Gastrocnemius medialis (tissue), 4 donors: Measurements from ENCODE around the gene IFT22. TPM values are rescaled to one million over a fixed set of nuclear protein-coding genes. Genes with fewer than 3 reads are reported as not detected.
A peak's percentile ranks its signal among the peaks of the same experiment; 100 is the strongest.

Experiments
- ATAC-seq, 2 donors: fragments of 150-250 bp; one replicate each; pipeline ENCODE4 v1.9.1; 2016
- DNase-seq, 2 donors: peaks; one replicate each; pipeline ENCODE4 v3.0.0-alpha.2; 2019
- H3K27ac ChIP-seq, 4 donors: fragments of 200-600 bp; sonication (generic); 1 replicate in 1 of 4; 2 replicates in 3 of 4; pipeline ENCODE4 v1.5.1; 2016 to 2018; ENCODE audit warnings: mild to moderate bottlenecking in 2 of 4, moderate library complexity in 1 of 4
- H3K27me3 ChIP-seq, 3 donors: fragments of 200-600 bp; sonication (generic) in 2 of 3; 1 replicate in 1 of 3; 2 replicates in 2 of 3; pipeline versions ENCODE4 v1.5.1 to v1.6.0; 2016 to 2019; ENCODE audit warnings: mild to moderate bottlenecking in 1 of 3, moderate library complexity in 1 of 3
- H3K36me3 ChIP-seq, 2 donors: fragments of 200-600 bp; sonication (generic) in 1 of 2; one replicate each; pipeline ENCODE4 v1.5.1; 2017 to 2018
- H3K4me1 ChIP-seq, 2 donors: fragments of 200-600 bp; sonication (generic) in 1 of 2; one replicate each; pipeline ENCODE4 v1.5.1; 2016 to 2017; ENCODE audit warnings: mild to moderate bottlenecking in 2 of 2
- H3K4me3 ChIP-seq, 4 donors: fragments of 200-600 bp; sonication (generic) in 3 of 4; 1 replicate in 1 of 4; 2 replicates in 3 of 4; pipeline ENCODE4 v1.5.1; 2016 to 2019; ENCODE audit warnings: mild to moderate bottlenecking in 2 of 4
- H3K9me3 ChIP-seq, 3 donors: fragments of 200-600 bp; sonication (generic) in 2 of 3; 1 replicate in 1 of 3; 2 replicates in 2 of 3; pipeline ENCODE4 v1.5.1; 2016 to 2019
- CTCF ChIP-seq, 5 experiments: fragments of 450-650 bp in 3 of 5; fragments of 200-600 bp in 2 of 5; sonication (generic) in 2 of 5; IDR thresholded peaks in 4 of 5; conservative IDR thresholded peaks in 1 of 5; 1 replicate in 4 of 5; 2 replicates in 1 of 5; pipeline ENCODE4 v1.5.1; 2016 to 2019; ENCODE audit warnings: antibody characterized with exemption in 5 of 5, mild to moderate bottlenecking in 3 of 5, moderate library complexity in 3 of 5
- POLR2A ChIP-seq, 2 donors: fragments of 450-650 bp; IDR thresholded peaks; one replicate each; pipeline ENCODE4 v1.6.1; 2017; ENCODE audit warnings: antibody characterized with exemption in 2 of 2, mild to moderate bottlenecking in 2 of 2, moderate library complexity in 2 of 2
- in situ Hi-C, 4 donors: fragments of 200-750 bp; cut with MboI; loops; one replicate each; pipeline versions ENCODE4 v1.15.0 to v1.8.0; 2017; ENCODE audit warnings: low sequenced_read_pairs in 4 of 4
- intact Hi-C: fragments of 100-400 bp; cut with DNase I; formaldehyde crosslinking; loops from one replicate; pipeline ENCODE4 v1.15.1; 2023; ENCODE audit warnings: low total_unique reads
- total RNA-seq, 4 donors: library from RNA; depleted of rRNA; stranded (reverse); fragments of >200 nt; gene quantifications; one replicate each; pipeline versions ENCODE4 v1.1.0 to v1.2.3, GENCODE V29; 2016

IFT22 gene
- 10 to 100 TPM; 13.4 to 32.3 (median 28.9) TPM for total RNA-seq

GRCh38 chr7:101321491-101322401, at the start of gene IFT22:
IFT22 (minus strand) TSS chr7:101321812; CDS start chr7:101321709, 103 bp downstream.
- ATAC-seq (peak; percentile 97 to 98), DNase-seq (peak; percentile 77 to 80)
- peaks cover under 1 to 5% (median 4%) of the 10 kb centered on the region in 3 donors for H3K27me3 ChIP-seq
- TF ChIP-seq POLR2A (IDR thresholded peaks at IDR 0.05) (peak in 1 of 2 donors; percentile 11), CTCF (IDR thresholded peaks at IDR 0.05 in 4 of 5, conservative IDR thresholded peaks at IDR 0.05 in 1 of 5) (no peak)
- H3K4me1 ChIP-seq = peaks cover 6% of the 10 kb centered on the region in 2 donors
- peak within 1 kb of the TSS; percentile 69 to 95 (median 89) for H3K4me3 ChIP-seq
- intact Hi-C loops (loop anchor here (1.0 to 2.0 kb wide), 2 partner anchors 69 to 77 kb away; partner anchors contain the start of gene FIS1), in situ Hi-C loops (no loop called here)
- no peaks in the 10 kb centered on the region for H3K9me3 ChIP-seq
- no peaks in the 10 kb centered on the region for H3K36me3 ChIP-seq
- peak within 1 kb of the TSS; percentile 65 to 78 (median 74) for H3K27ac ChIP-seq

GRCh38 chr7:101370836-101371235, 49.2 kb upstream of the IFT22 start:
- H3K27me3 ChIP-seq = peaks cover 0 to 24% (median 2%) of the 10 kb centered on the region in 3 donors
- in situ Hi-C loops = loop anchor here in 1 of 4 donors (25.0 kb wide), 1 partner anchor 166 kb away; no protein-coding TSS in a partner anchor

GRCh38 chr7:101368422-101369165, 47.0 kb upstream of the IFT22 start:
- H3K4me3 ChIP-seq = no peak overlapping the region
- peaks cover 6 to 33% (median 16%) of the 10 kb centered on the region in 3 donors for H3K27me3 ChIP-seq
- ATAC-seq (no peak), DNase-seq (no peak)
- in situ Hi-C loops (loop anchor here in 1 of 4 donors (25.0 kb wide), 1 partner anchor 169 kb away; no protein-coding TSS in a partner anchor), intact Hi-C loops (loop anchor here (10.0 kb wide), 1 partner anchor 906 kb away; no protein-coding TSS in a partner anchor)
- no peaks in the 10 kb centered on the region for H3K36me3 ChIP-seq
- H3K9me3 ChIP-seq = no peaks in the 10 kb centered on the region
- H3K27ac ChIP-seq = no peak overlapping the region
- peaks cover 4 to 7% of the 10 kb centered on the region in 2 donors for H3K4me1 ChIP-seq
- no peak for TF ChIP-seq CTCF (IDR thresholded peaks at IDR 0.05 in 4 of 5, conservative IDR thresholded peaks at IDR 0.05 in 1 of 5)
- TF ChIP-seq POLR2A (IDR thresholded peaks at IDR 0.05) = no peak

More at GRCh38 chr7:101370836-101371235, 49.2 kb upstream of the IFT22 start:
- DNase-seq = no peak
- no peak overlapping the region for H3K4me3 ChIP-seq
- TF ChIP-seq CTCF (IDR thresholded peaks at IDR 0.05 in 4 of 5, conservative IDR thresholded peaks at IDR 0.05 in 1 of 5) (no peak), POLR2A (IDR thresholded peaks at IDR 0.05) (no peak)
- ATAC-seq = no peak
- no peaks in the 10 kb centered on the region for H3K9me3 ChIP-seq
- intact Hi-C loops = no loop called here
- no peaks in the 10 kb centered on the region for H3K36me3 ChIP-seq
- H3K4me1 ChIP-seq = no peaks in the 10 kb centered on the region
- no peak overlapping the region for H3K27ac ChIP-seq

GRCh38 chr7:101367676-101368075, 46.1 kb upstream of the IFT22 start:
- no peak overlapping the region for H3K27ac ChIP-seq
- intact Hi-C loops = loop anchor here (10.0 kb wide), 1 partner anchor 907 kb away; no protein-coding TSS in a partner anchor
- no peaks in the 10 kb centered on the region for H3K9me3 ChIP-seq
- DNase-seq (no peak), ATAC-seq (no peak)
- peaks cover 4 to 7% of the 10 kb centered on the region in 2 donors for H3K4me1 ChIP-seq
- H3K27me3 ChIP-seq = peaks cover 6 to 30% (median 23%) of the 10 kb centered on the region in 3 donors
- in situ Hi-C loops = loop anchor here in 1 of 4 donors (25.0 kb wide), 1 partner anchor 170 kb away; no protein-coding TSS in a partner anchor
- no peaks in the 10 kb centered on the region for H3K36me3 ChIP-seq
- no peak for TF ChIP-seq CTCF (IDR thresholded peaks at IDR 0.05 in 4 of 5, conservative IDR thresholded peaks at IDR 0.05 in 1 of 5)
- no peak for TF ChIP-seq POLR2A (IDR thresholded peaks at IDR 0.05)
- H3K4me3 ChIP-seq = no peak overlapping the region
